Measurements from ENCODE around the gene MINK1.

MINK1 gene

GRCh38 chr17:4839965-4840892 lies 7.1 kb downstream of the MINK1 start:
- H3K27ac ChIP-seq: no peak overlapping the region
- no peak for TF ChIP-seq ZFX (IDR thresholded peaks at IDR 0.05; ENCODE audit: borderline replicate concordance)
- TF ChIP-seq, protein P1, sequence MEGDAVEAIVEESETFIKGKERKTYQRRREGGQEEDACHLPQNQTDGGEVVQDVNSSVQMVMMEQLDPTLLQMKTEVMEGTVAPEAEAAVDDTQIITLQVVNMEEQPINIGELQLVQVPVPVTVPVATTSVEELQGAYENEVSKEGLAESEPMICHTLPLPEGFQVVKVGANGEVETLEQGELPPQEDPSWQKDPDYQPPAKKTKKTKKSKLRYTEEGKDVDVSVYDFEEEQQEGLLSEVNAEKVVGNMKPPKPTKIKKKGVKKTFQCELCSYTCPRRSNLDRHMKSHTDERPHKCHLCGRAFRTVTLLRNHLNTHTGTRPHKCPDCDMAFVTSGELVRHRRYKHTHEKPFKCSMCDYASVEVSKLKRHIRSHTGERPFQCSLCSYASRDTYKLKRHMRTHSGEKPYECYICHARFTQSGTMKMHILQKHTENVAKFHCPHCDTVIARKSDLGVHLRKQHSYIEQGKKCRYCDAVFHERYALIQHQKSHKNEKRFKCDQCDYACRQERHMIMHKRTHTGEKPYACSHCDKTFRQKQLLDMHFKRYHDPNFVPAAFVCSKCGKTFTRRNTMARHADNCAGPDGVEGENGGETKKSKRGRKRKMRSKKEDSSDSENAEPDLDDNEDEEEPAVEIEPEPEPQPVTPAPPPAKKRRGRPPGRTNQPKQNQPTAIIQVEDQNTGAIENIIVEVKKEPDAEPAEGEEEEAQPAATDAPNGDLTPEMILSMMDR (IDR thresholded peaks at IDR 0.05): no peak

DNA sequence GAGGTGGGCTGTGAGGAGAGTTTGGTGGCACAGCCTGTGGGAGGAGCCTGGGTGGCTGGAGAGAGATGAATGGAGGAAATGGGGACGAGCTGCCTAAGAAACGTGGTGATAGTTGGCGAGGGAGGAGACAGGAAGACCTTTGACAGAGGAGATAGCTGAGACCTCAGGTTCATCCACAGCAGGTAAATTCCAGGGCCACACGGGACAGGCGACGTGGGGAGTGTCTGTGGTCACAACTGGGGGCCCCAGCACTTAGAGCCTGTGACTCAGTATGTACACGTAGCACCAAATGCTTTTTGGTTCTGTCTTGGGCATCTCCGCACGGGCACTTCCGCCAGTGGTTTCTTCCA lies 7.7 kb downstream of the MINK1 start:
- TF ChIP-seq ZFX (IDR thresholded peaks at IDR 0.05; ENCODE audit: borderline replicate concordance): no peak
- no peak overlapping the region for H3K27ac ChIP-seq

GRCh38 chr17:4842376-4842775 lies 9.2 kb downstream of the MINK1 start:
- TF ChIP-seq, protein P1 (IDR thresholded peaks at IDR 0.05): no peak
- TF ChIP-seq ZFX (IDR thresholded peaks at IDR 0.05; ENCODE audit: borderline replicate concordance): no peak
- H3K27ac ChIP-seq: no peak overlapping the region

GRCh38 chr17:4843321-4844000 lies 10.3 kb downstream of the MINK1 start:
- no peak for TF ChIP-seq ZFX (IDR thresholded peaks at IDR 0.05; ENCODE audit: borderline replicate concordance)
- TF ChIP-seq, protein P1 (IDR thresholded peaks at IDR 0.05): no peak
- H3K27ac ChIP-seq: no peak overlapping the region

- TF ChIP-seq, protein P1 (IDR thresholded peaks at IDR 0.05): no peak
- no peak for TF ChIP-seq ZFX (IDR thresholded peaks at IDR 0.05; ENCODE audit: borderline replicate concordance)
- H3K27ac ChIP-seq: no peak overlapping the region
These were observed 12.0 kb downstream of the MINK1 start for GRCh38 chr17:4845118-4845517.

GRCh38 chr17:4846635-4847390 lies 13.7 kb downstream of the MINK1 start:
- no peak for TF ChIP-seq ZFX (IDR thresholded peaks at IDR 0.05; ENCODE audit: borderline replicate concordance)
- TF ChIP-seq, protein P1 (IDR thresholded peaks at IDR 0.05): no peak
- no peak overlapping the region for H3K27ac ChIP-seq

DNA sequence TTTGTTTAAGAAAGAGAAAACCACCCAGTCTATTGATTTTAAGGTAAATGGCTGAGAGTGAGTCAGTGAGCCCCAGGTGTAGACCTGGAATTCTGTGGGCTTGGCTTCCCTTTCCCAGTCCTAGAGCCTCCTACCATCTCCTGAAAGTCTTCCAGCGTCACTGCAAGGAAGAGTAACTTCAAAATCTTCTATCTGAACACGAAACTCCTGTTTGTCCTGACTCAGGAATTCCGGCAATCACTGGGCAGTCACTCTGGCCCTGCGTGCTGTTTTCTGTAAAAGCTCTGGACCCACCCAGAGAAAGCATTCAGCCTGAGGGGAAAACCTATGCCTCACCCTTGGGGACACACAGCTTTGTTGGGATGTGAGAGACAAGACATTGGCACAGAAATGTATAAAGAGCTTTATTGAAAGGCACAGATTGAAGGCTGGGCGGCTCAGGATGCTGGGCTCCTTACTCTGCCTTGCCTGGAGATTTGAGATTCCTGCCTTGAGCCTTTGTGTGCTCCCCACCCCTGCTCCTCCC lies 15.9 kb downstream of the MINK1 start:
- TF ChIP-seq, protein P1 (IDR thresholded peaks at IDR 0.05): no peak
- no peak for TF ChIP-seq ZFX (IDR thresholded peaks at IDR 0.05; ENCODE audit: borderline replicate concordance)
- H3K27ac ChIP-seq: no peak overlapping the region

Measured in 22Rv1 (cell line).